GM19351 (cell line): ENCODE measurements around the gene BCL7A.
A peak's percentile ranks its signal among the peaks of the same experiment; 100 is the strongest.
"Not testable (repeated sequence)": the region's sequence is repeated elsewhere in the genome, so short reads cannot be mapped to it uniquely, and the experiment has no call there.

Source experiments
- ATAC-seq: cut with Tn5 transposase; IDR thresholded peaks from one replicate; pipeline ENCODE4 v1.9.1; 2021; ENCODE audit warnings: mild to moderate bottlenecking, moderate library complexity; ENCODE audit not compliant: unreplicated experiment

The BCL7A gene

DNA sequence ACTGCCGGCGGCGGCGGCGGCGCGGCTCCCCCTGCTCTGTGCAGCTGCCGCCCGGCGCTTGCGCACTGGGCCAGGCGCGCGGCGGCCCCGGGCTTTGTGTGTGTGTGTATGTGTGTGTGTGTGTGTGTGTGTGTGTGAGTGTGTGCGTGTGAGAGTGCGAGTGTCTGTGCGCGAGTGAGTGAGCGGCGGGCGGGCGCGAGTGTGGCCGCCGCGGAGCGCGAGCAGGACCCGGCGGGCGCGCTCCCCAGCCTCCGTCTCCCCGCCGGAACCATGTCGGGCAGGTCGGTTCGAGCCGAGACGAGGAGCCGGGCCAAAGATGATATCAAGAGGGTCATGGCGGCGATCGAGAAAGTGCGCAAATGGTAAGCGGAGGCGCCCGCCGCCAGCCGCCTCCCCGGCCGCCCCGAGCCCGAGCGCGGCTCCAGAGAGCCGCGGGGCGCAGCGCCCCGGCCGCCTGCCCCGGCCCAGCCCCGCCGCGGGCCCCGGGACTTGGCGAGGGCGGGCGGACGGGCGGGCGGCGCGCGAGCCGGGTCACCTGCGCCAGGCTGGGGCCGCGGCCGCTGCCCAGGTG, at the start of gene BCL7A:
Gene BCL7A, plus strand, starts transcription at position 63 of the 571 bp plus-strand sequence. Its CDS starts 208 bp downstream, at position 271.
- no peak for ATAC-seq

DNA sequence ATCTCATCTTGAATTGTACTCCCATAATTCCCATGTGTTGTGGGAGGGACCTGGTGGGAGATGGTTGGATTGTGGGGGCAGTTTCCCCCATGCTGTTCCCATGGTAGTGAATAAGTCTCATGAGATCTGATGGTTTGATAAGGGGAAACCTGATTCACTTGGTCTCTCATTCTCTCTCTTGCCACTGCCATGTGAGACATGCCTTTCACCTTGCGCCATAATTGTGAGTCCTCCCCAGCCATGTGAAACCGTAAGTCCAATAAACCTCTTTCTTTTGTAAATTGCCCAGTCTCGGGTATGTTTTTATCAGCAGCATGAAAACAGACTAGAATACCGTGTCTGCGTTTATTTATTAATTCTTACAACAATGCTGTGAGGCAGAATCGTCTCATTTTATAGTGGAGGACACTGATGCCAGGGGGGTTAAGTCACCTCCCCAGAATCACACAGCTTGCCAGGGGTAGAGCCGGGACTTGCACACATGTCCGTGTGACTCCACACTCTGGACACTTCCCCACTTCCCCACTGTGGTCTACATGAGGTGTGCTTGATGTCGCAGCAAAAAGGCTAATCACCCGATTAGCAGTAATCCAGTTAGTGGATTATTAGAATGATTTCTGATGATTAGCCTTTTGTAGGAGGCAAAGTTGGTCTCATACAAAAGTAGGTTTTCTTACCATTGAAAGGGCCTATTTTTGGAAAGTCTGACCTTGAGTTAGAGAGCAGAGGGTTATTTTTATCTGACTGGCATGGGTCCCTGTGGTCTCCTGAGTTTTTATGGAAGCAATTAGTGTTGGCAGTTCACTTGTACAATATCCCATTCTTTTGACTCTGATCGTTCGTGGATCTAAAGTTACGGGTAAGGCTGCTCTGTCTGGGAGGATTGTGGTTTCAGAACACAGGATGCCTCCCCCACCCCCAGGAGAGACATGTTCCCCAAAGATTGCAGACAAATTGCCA, 47.4 kb upstream of the BCL7A start:
- no peak for ATAC-seq

- no peak for ATAC-seq
Observed at GRCh38 chr12:121975021-121975420, 46.7 kb upstream of the BCL7A start.

DNA sequence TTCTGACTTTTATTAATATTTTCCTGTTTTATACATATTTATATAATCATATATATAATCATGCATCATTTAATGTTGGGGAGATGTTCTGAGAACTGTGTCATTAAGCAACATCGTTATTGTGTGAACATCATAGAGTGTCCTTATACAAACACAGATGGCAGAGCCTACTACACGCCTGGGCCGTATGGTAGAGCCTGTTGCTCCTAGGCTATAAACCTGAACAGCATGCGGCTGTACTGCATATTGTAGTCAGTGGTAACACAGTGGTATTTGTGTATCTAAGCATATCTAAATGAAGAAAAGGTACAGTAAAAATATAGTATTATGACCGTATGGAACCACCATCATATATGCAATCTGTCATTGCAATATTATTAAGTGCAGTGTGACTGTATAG, 44.7 kb upstream of the BCL7A start:
- ATAC-seq, result no peak

DNA sequence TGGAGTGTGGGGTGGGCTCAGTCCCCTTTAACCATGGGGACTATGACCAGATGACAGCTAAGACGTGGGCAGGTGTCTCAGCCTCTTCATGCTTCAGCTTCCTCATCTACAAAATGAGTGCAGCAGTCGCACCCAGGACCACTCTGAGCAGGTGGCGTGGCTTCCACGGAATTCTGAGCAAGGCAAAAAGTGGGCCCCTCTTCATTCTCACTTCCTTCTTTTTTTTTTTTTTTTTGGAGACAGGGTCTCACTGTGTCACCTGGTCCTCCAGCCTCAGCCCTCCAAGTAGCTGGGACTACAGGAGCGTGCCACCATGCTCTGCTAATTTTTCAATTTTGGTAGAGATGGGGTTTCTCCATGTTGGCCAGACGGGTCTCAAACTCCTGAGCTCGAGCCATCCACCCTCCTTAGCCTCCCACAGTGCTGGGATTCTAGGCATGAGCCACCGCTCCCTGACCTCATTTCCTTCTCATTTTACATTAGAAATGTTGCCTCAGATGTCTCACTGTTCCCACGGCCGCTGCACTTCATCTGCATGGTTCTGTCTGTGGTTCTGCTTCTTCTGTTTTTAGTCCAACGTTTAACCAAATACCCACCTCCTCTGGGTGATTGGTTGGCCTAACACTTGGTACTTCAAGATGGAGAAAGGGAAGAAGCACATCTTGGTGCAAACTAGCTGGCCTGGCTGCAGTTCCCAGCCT, 41.3 kb upstream of the BCL7A start:
- no peak for ATAC-seq

DNA sequence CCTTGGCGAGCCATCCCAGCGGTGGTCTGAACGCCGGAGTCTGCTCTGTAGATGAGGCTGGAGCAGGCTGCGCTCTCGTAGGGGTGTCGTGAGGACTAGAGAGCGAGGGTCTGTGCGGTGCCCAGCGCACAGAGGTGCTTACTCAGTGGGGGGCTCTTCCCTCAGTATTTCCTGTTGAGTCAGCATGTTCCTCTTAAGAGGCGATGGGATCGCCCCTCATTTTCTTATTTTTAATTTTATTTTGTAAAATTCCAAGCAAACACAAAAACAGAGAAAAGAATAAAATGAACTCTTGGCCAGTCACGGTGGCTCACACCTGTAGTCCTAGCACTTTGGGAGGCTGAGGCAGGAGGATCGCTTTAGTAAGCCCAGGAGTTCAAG, 40.8 kb upstream of the BCL7A start:
- no peak for ATAC-seq

- no peak for ATAC-seq
Observed at GRCh38 chr12:121981456-121981855, 40.2 kb upstream of the BCL7A start.

- no peak for ATAC-seq
Observed at GRCh38 chr12:121982950-121983349, 38.7 kb upstream of the BCL7A start.

GRCh38 chr12:121983536-121984210, 38.0 kb upstream of the BCL7A start:
- ATAC-seq, result no peak

GRCh38 chr12:121986489-121987245, 35.0 kb upstream of the BCL7A start:
- ATAC-seq, result no peak

DNA sequence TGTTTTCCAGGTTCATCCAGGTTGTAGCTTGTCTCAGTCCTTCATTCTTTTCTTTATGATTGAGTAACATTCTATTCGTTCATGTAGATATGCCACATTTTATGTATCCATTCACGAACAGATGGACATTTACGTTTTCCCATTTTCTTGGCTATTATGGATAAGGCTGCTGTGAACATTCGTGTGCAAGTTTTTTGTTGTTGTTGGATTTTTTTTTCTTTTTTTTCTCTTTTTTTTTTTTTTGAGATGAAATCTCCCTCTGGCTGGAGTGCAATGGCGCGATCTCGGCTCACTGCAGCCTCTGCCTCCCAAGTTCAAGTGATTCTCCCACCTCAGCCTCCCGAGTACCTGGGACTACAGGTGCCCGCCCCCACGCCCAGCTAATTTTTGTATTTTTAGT, 33.2 kb upstream of the BCL7A start:
- not testable (repeated sequence) for ATAC-seq

- no peak for ATAC-seq
Observed at GRCh38 chr12:121989276-121990113, 32.2 kb upstream of the BCL7A start.

DNA sequence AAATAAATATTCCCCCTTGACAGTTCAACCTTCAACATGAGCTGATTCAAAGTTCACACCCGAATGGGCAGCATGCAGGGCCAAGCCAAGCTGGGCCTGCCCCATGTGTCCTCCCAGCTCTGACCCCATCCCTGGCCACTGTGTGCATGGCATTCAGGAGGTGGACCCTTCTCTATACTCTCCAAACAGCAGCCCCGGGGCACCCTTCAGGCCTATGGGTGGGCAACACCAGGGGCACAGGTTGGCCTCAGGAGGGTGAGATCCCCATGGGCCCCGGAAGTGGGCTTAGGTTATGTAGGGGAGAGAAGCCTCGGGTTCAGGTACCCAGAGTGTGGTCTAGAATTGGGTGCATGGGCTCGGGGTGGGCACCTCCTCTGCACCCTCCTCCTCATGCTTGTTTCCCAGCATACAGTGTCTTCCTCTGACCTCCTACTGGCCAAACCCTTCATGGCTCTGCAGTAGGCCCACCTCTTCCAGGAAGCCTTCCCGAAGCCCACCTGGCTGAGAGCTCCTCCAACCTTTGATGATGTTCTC, 31.5 kb upstream of the BCL7A start:
- ATAC-seq, result no peak

DNA sequence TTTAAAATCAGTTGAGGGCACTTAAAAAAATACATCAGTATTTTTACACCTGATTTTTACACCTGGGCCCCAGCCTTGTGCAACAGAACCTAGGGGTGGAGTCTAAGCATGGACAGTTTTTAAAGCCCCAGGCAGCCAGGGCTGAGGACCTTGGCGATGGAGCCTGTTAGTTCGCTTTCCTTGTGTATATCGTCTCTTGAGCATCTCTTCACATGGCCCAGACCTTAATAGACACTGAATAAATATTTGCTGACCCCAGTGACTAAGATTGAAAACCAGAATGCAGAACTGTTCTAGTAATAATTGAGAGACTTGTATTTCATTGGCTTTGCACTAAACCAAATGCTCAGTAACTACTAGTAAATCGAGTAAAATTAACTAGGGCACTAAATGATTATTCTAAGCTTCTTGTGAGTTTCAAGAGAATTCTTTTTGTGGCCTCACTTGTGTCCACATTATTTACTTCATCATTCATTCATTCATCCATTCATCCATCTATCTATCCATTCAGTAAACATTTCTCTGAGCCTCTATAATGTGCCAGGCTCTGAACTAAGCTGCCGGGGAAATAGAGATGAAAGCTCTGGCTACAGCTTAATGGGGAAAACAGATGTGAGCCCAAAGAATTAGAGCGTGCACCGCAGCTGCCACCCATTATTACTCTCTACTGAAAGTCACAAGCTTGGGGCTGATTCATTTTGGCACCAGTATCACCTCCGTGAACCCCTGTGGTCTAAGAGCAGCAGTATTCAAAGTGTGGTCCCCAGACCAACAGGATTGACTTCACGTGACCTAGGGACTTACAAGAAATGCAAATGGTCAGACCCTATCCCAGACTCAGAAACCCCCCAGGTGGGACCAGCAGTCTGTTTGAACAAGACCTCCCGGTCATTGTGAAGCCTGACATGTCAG, 30.7 kb upstream of the BCL7A start:
- peak; percentile 83 for ATAC-seq

DNA sequence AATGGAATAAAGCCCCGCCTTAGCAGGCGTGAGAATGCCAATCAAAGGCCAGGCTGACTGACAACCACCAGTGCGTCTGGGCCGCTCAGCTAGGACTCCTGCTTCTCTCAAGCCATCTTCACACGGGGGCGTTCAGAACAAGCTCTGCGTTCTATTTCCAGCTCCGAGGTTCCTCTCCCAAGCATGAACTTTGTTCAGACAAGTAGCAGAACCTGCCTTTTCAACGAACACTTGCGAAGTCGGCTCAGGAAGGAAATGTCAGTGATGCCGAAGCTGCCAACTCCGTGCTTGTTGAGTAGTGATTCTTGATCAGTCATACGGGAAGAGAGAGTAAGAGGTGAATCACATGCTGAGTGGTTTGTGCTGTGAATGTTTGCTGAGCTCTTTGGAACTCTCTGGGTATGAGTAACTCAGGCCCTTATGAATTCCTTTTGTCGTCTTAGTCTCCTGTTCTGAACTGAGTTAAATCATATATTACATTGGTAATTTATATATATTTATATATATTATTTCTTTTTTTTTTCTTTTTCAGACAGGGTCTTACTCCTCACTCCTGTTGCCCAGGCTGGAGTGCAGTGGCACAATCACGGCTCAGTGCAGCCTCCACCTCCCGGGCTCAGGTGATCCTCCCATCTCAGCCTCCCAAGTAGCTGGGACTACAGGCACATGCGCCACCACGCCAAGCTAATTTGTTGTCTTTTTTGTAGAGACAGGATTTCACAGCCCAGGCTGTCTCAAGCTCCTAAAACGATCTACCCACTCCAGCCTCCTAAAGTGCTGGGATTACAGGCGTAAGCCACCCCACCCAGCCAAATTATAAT, 29.4 kb upstream of the BCL7A start:
- peak; percentile 83 for ATAC-seq

DNA sequence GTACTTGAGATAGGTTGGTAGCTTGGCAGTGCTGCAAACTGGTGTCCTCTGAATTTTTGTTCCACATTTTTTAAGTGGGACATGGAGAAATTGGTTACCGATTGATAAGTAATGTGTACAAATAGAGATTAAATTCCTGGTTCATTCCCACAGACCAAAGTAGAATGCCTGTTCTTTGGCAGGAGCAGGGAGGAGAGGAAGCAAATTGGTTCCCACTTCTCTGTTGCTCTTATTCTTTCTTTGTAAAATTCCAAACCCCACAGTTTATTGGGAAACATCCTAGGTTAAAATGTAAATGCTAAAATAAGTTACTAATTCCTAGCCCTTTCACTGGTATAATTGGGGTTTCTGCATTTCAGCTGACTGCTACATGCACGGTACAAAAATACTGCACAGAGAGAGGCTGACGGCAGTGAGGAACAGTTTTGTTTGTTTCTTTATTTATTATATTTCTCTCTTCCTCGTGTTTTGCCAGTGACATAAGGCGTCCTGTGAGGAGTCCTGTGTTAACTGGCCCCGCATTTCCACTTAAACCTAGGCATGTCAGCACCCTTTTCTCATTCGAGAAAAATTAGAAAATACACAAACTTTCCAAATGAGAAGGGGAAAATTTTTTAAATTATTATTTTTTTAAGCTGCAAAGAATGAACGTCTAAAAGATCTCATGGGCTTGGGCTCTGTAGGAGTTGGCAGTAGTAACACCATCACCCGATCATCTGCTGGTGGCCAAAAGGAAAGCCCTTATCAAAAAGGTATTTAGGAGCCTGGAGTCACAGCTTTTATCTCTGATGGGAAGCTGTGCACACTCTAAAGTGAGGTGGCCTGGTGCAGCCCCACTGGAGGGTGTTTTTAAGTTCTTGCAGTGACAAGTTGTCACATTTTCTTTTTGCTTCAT, 25.4 kb upstream of the BCL7A start:
- no peak for ATAC-seq
